Ishikawa (cell line): Measurements from ENCODE around the gene DENND4B.

ENCODE experiments used
- CEBPB ChIP-seq: IDR thresholded peaks from 2 replicates; pipeline ENCODE4 v1.6.1; 2012
- CREB1 ChIP-seq: IDR thresholded peaks from 2 replicates; pipeline ENCODE4 v1.6.1; 2012; ENCODE audit warnings: low read depth
- EP300 ChIP-seq: IDR thresholded peaks from 2 replicates; pipeline ENCODE4 v1.6.1; 2012; ENCODE audit warnings: borderline replicate concordance
- RAD21 ChIP-seq: IDR thresholded peaks from 2 replicates; pipeline ENCODE4 v1.6.1; 2012; ENCODE audit warnings: low read depth
- REST ChIP-seq: IDR thresholded peaks from 2 replicates; pipeline ENCODE4 v1.6.1; 2012; ENCODE audit warnings: low read depth, mild to moderate bottlenecking
- TAF1 ChIP-seq: IDR thresholded peaks from 2 replicates; pipeline ENCODE4 v1.6.1; 2012; ENCODE audit warnings: low read depth, mild to moderate bottlenecking
- YY1 ChIP-seq: IDR thresholded peaks from 2 replicates; pipeline ENCODE4 v1.6.1; 2012; ENCODE audit warnings: low read depth

DNA sequence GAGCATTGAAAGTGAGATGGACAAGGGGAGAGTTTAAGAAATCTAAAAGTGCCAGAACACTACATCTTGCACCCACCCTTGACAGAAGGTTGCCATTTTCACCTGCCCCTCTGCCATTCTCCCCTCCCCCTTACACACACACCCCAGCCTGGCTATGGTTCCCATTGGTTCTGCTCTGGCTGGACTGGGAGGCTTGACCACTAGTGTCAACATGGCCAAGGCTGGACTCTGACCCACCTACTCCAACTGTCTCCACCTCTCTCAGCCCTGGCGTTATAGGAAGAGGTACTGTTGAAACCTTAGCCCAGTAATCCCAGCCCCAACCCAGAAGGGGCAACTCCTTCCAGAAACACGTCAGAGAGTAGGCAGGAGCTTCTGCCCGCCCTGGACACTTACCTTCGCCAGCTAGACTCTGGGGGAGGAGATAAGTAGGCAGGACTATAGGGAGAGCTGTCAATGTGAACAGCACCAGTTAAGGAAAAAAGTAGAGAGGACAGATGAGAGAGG is 7.4 kb upstream of the DENND4B start:
- no peak for TF ChIP-seq EP300
- no peak for TF ChIP-seq YY1
- no peak for TF ChIP-seq TAF1
- no peak for TF ChIP-seq CEBPB
- no peak for TF ChIP-seq RAD21
- no peak for TF ChIP-seq CREB1
- TF ChIP-seq REST = no peak
